ENCODE results near the gene RMDN2.

Gene RMDN2

DNA sequence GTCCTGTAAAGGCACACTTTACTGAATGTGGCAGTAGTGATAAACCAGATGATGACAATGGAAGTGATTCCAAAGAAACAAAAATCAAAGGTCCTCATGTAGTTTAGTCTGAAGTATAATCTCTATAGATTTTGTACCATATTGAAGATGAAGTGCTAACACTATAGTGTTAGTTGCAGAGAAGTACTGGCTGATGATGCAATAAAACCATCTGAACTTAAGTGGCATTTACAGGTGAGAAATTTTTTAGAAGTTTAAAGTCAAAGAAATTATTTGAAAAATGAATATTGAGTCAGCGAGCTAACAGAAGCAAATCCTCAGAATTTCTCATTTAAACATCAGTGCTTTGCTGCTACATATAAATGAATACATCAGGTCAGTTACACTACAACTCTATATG lies 43.1 kb upstream of the RMDN2 start:
- H3K9ac ChIP-seq (ENCODE audit: low read length): no peak overlapping the region
- TF ChIP-seq, protein P1, sequence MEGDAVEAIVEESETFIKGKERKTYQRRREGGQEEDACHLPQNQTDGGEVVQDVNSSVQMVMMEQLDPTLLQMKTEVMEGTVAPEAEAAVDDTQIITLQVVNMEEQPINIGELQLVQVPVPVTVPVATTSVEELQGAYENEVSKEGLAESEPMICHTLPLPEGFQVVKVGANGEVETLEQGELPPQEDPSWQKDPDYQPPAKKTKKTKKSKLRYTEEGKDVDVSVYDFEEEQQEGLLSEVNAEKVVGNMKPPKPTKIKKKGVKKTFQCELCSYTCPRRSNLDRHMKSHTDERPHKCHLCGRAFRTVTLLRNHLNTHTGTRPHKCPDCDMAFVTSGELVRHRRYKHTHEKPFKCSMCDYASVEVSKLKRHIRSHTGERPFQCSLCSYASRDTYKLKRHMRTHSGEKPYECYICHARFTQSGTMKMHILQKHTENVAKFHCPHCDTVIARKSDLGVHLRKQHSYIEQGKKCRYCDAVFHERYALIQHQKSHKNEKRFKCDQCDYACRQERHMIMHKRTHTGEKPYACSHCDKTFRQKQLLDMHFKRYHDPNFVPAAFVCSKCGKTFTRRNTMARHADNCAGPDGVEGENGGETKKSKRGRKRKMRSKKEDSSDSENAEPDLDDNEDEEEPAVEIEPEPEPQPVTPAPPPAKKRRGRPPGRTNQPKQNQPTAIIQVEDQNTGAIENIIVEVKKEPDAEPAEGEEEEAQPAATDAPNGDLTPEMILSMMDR (IDR thresholded peaks at IDR 0.05; ENCODE audit: low read depth, low read length): no peak
- TF ChIP-seq EZH2phosphoT487 (IDR thresholded peaks at IDR 0.05; ENCODE audit: low read depth): no peak
- H4K20me1 ChIP-seq (ENCODE audit: insufficient read depth, low read length): no peaks in the 10 kb centered on the region
- H3K27ac ChIP-seq (ENCODE audit: low read length): no peak overlapping the region
- H3K4me2 ChIP-seq (ENCODE audit: low read length): no peak overlapping the region
- H3K36me3 ChIP-seq (replicated peaks; ENCODE audit: low read depth, low read length): no peaks in the 10 kb centered on the region
- H3K4me1 ChIP-seq (ENCODE audit: low read length): no peaks in the 10 kb centered on the region
- no peaks in the 10 kb centered on the region for H3K79me2 ChIP-seq (ENCODE audit: low read length)
- H2AFZ ChIP-seq (ENCODE audit: low read depth, low read length): no peak overlapping the region
- H3K27me3 ChIP-seq (ENCODE audit: low read depth, low read length): peaks cover 41% of the 10 kb centered on the region
- H3K4me3 ChIP-seq (ENCODE audit: low read length): no peak overlapping the region
- H3K9me3 ChIP-seq (ENCODE audit: insufficient read depth, low read length): no peaks in the 10 kb centered on the region

DNA sequence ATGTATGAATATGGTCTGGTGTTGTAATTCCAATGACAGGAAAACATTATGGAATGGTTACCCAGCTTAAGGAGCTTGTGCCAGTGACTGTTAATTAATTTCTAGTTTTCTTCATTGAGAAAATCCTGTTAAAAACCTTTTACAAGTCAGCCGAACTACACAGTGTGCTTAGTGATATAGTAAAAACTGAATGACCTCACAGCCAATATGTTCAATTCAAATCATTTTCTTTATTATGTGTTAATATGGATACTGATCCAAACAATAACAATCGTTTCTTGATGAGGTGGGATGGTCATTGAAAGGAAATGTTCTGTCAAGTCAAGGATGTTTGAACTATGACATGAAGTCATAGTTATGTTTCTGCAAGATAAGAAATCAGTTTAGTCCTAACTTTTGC lies 41.6 kb upstream of the RMDN2 start:
- H3K4me1 ChIP-seq (ENCODE audit: low read length): no peaks in the 10 kb centered on the region

DNA sequence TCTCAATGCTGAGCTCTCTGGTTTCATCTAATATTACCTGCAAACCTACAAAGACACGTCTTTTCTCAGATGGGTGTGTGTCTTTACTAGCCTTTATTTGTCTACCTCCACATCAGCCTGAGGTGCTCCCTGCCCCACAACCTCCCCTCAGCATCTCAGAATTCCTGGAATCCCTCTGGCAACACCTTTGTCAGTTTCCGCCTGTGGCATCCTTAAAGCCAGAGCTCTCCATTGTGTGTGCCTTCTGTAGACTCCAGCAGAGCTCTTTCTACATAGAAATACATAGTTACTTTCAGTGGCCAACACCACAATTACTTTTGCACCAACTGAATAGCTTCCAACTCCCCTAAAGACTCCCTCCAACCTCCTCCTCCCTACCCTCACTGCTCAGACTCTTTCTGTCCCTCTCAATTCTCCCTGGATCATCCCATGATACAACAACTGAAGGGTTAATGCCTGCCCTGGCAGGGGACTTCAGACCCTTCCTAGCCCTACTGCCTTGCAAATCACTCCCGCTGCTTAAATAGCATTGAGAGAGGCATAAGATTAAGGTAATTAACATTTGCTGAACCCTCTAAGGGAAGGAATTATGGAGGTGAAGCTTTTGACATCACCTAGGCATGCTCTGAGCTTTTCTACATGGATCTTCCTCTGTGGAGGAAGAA lies 39.6 kb upstream of the RMDN2 start:
- Histone ChIP-seq H3K4me1 (ENCODE audit: low read length) (no peaks in the 10 kb centered on the region; the same call in 1 of the 2 replicates), H3K4me2 (ENCODE audit: low read length) (no peak overlapping the region), H3K9ac (ENCODE audit: low read length) (no peak overlapping the region), H3K27ac (ENCODE audit: low read length) (no peak overlapping the region), H3K9me3 (ENCODE audit: insufficient read depth, low read length) (no peaks in the 10 kb centered on the region), H3K4me3 (ENCODE audit: low read length) (no peak overlapping the region), H3K79me2 (ENCODE audit: low read length) (no peaks in the 10 kb centered on the region), H4K20me1 (ENCODE audit: insufficient read depth, low read length) (no peaks in the 10 kb centered on the region), H2AFZ (ENCODE audit: low read depth, low read length) (no peak overlapping the region), H3K27me3 (ENCODE audit: low read depth, low read length) (peaks cover 29% of the 10 kb centered on the region), H3K36me3 (replicated peaks; ENCODE audit: low read depth, low read length) (no peaks in the 10 kb centered on the region)
- TF ChIP-seq, protein P1 (IDR thresholded peaks at IDR 0.05; ENCODE audit: low read depth, low read length): no peak
- TF ChIP-seq EZH2phosphoT487 (IDR thresholded peaks at IDR 0.05; ENCODE audit: low read depth): no peak

More for the DNA sequence above, 41.6 kb upstream of the RMDN2 start:
- H3K27ac ChIP-seq (ENCODE audit: low read length): no peak overlapping the region
- H3K79me2 ChIP-seq (ENCODE audit: low read length): no peaks in the 10 kb centered on the region
- H4K20me1 ChIP-seq (ENCODE audit: insufficient read depth, low read length): no peaks in the 10 kb centered on the region
- H3K4me2 ChIP-seq (ENCODE audit: low read length): no peak overlapping the region
- H3K4me3 ChIP-seq (ENCODE audit: low read length): no peak overlapping the region
- no peak overlapping the region for H3K9ac ChIP-seq (ENCODE audit: low read length)
- TF ChIP-seq EZH2phosphoT487 (IDR thresholded peaks at IDR 0.05; ENCODE audit: low read depth): no peak
- TF ChIP-seq, protein P1 (IDR thresholded peaks at IDR 0.05; ENCODE audit: low read depth, low read length): no peak
- no peak overlapping the region for H2AFZ ChIP-seq (ENCODE audit: low read depth, low read length)
- no peaks in the 10 kb centered on the region for H3K9me3 ChIP-seq (ENCODE audit: insufficient read depth, low read length)
- H3K36me3 ChIP-seq (replicated peaks; ENCODE audit: low read depth, low read length): no peaks in the 10 kb centered on the region
- H3K27me3 ChIP-seq (ENCODE audit: low read depth, low read length): peaks cover 36% of the 10 kb centered on the region

DNA sequence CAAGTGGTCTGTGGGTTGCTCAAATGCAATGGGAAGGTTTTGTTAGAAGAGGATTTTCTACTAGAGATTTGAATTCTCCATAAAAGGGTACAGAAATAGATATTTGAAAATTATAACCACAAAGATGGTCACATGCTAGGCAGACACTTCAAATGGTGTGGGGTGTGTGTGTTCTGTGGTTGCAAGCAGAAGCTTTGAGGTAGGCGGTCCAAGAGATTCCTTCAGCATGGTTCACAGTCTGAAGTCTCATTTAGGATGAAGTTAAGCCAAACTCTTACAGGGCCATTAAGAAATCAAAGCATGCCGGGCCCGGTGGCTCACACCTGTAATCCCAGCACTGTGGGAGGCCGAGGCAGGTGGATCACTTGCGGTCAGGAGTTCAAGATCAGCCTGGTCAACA lies 38.3 kb upstream of the RMDN2 start:
- no peak overlapping the region for H3K4me3 ChIP-seq (ENCODE audit: low read length)
- H3K79me2 ChIP-seq (ENCODE audit: low read length): no peaks in the 10 kb centered on the region
- no peak overlapping the region for H3K27ac ChIP-seq (ENCODE audit: low read length)
- no peak overlapping the region for H3K4me2 ChIP-seq (ENCODE audit: low read length)
- TF ChIP-seq EZH2phosphoT487 (IDR thresholded peaks at IDR 0.05; ENCODE audit: low read depth): no peak
- TF ChIP-seq, protein P1 (IDR thresholded peaks at IDR 0.05; ENCODE audit: low read depth, low read length): no peak
- no peaks in the 10 kb centered on the region for H4K20me1 ChIP-seq (ENCODE audit: insufficient read depth, low read length)
- no peaks in the 10 kb centered on the region for H3K36me3 ChIP-seq (replicated peaks; ENCODE audit: low read depth, low read length)
- peaks cover 16% of the 10 kb centered on the region for H3K27me3 ChIP-seq (ENCODE audit: low read depth, low read length)
- no peak overlapping the region for H2AFZ ChIP-seq (ENCODE audit: low read depth, low read length)
- H3K9ac ChIP-seq (ENCODE audit: low read length): no peak overlapping the region
- H3K9me3 ChIP-seq (ENCODE audit: insufficient read depth, low read length): no peaks in the 10 kb centered on the region
- peaks cover 12% of the 10 kb centered on the region for H3K4me1 ChIP-seq (ENCODE audit: low read length)

Data from OCI-LY3 (cell line).